Vagina (tissue), 2 donors: ENCODE measurements around the gene RPS19.

Experiments
- CTCF ChIP-seq, 3 experiments: fragments of 450-650 bp in 2 of 3; fragments of 200-600 bp in 1 of 3; sonication (generic) in 1 of 3; IDR thresholded peaks; one replicate each; pipeline ENCODE4 v1.5.1; 2017 to 2019; ENCODE audit warnings: antibody characterized with exemption in 3 of 3, mild to moderate bottlenecking in 2 of 3, moderate library complexity in 2 of 3
- POLR2A ChIP-seq, 2 donors: fragments of 450-650 bp; IDR thresholded peaks; one replicate each; pipeline ENCODE4 v1.6.1; 2017; ENCODE audit warnings: antibody characterized with exemption in 2 of 2, mild to moderate bottlenecking in 2 of 2, moderate library complexity in 2 of 2

- TF ChIP-seq CTCF (IDR thresholded peaks at IDR 0.05) (no peak), POLR2A (IDR thresholded peaks at IDR 0.05) (no peak)
Measured at GRCh38 chr19:41895745-41896580, 35.9 kb downstream of the RPS19 start.
